Spleen (tissue), 11 donors: Measurements from ENCODE around the gene LAMP2. TPM values are rescaled to one million over a fixed set of nuclear protein-coding genes. Genes with fewer than 3 reads are reported as not detected.

Source experiments
- DNase-seq: peaks from one replicate; pipeline ENCODE4 v3.0.0-alpha.2; 2020
- H3K27ac ChIP-seq, 8 donors: fragments of 200-600 bp; sonication (generic) in 7 of 8; 1 replicate in 4 of 8; 2 replicates in 4 of 8; pipeline versions ENCODE4 v1.5.0 to v1.8.0; 2016 to 2021; ENCODE audit warnings: inconsistent platforms in 4 of 8, mild to moderate bottlenecking in 4 of 8, moderate library complexity in 1 of 8
- H3K27me3 ChIP-seq, 7 donors: fragments of 200-600 bp; sonication (generic) in 6 of 7; replicated peaks in 1 of 7; 1 replicate in 4 of 7; 2 replicates in 3 of 7; pipeline versions ENCODE4 v1.5.0 to v1.8.0; 2016 to 2021; ENCODE audit warnings: inconsistent platforms in 3 of 7, mild to moderate bottlenecking in 1 of 7
- H3K36me3 ChIP-seq, 6 donors: fragments of 200-600 bp; sonication (generic) in 5 of 6; 1 replicate in 4 of 6; 2 replicates in 2 of 6; pipeline versions ENCODE4 v1.5.0 to v1.8.0; 2016 to 2021; ENCODE audit warnings: inconsistent platforms in 2 of 6
- H3K4me1 ChIP-seq, 6 donors: fragments of 200-600 bp; sonication (generic) in 5 of 6; 1 replicate in 3 of 6; 2 replicates in 3 of 6; pipeline versions ENCODE4 v1.5.0 to v1.8.0; 2016 to 2021; ENCODE audit warnings: inconsistent platforms in 3 of 6
- H3K4me3 ChIP-seq, 8 donors: fragments of 200-600 bp; sonication (generic) in 7 of 8; 1 replicate in 4 of 8; 2 replicates in 4 of 8; pipeline versions ENCODE4 v1.5.0 to v1.8.0; 2016 to 2021; ENCODE audit warnings: inconsistent platforms in 4 of 8, mild to moderate bottlenecking in 4 of 8, moderate library complexity in 2 of 8
- H3K9me3 ChIP-seq, 8 donors: fragments of 200-600 bp; sonication (generic) in 7 of 8; 1 replicate in 4 of 8; 2 replicates in 4 of 8; pipeline versions ENCODE4 v1.5.0 to v1.8.0; 2016 to 2021; ENCODE audit warnings: inconsistent platforms in 4 of 8
- POLR2A ChIP-seq, 3 donors: fragments of 450-650 bp; IDR thresholded peaks; one replicate each; pipeline ENCODE4 v1.5.1; 2017; ENCODE audit warnings: antibody characterized with exemption in 3 of 3, mild to moderate bottlenecking in 1 of 3
- POLR2AphosphoS5 ChIP-seq, 3 donors: sonication (generic); formaldehyde crosslinking; IDR thresholded peaks; one replicate each; pipeline ENCODE4 v1.5.1; 2017; ENCODE audit warnings: antibody characterized with exemption in 3 of 3
- WGBS, 5 donors: extraction: QIAGEN DNeasy Blood & Tissue Kit in 3 of 5; methylation state at CpG; one replicate each; pipeline versions ENCODE4 v1.1.5 to v1.1.7; 2013 to 2018; 5-methylcytosine and 5-hydroxymethylcytosine counted together
- intact Hi-C: fragments of 100-400 bp; cut with DNase I; formaldehyde crosslinking; loops from one replicate; pipeline ENCODE4 v1.15.0; 2023; ENCODE audit warnings: low total_unique reads
- polyA plus RNA-seq, 3 donors: library from polyadenylated mRNA; stranded (reverse); fragments of 200-250 nt; gene quantifications; one replicate each; pipeline ENCODE4 v1.2.1, GENCODE V29; 2013
- small RNA-seq, 4 donors: library from RNA; depleted of rRNA; stranded (forward); fragments of <200 nt; gene quantifications; one replicate each; pipeline ENCODE3, GENCODE V24; 2016
- total RNA-seq, 7 donors: library from RNA; depleted of rRNA in 3 of 7; stranded (reverse); fragments of >200 nt in 3 of 7; fragmentation: NEBNext Ultra II Directional in 4 of 7; extraction: Animal tissue kit (Norgen Biotek cat#: 25700) in 4 of 7; gene quantifications; one replicate each; pipeline versions ENCODE4 v1.1.0 to v1.2.1, GENCODE V29; 2016 to 2021
- TF ChIP-seq, protein P1 (sequence below), 11 experiments: fragments of 200-600 bp in 7 of 11; fragments of 450-650 bp in 4 of 11; sonication (generic) in 4 of 11; IDR thresholded peaks in 8 of 11; conservative IDR thresholded peaks in 3 of 11; 1 replicate in 7 of 11; 2 replicates in 4 of 11; pipeline versions ENCODE4 v1.4.0 to v1.8.0; 2016 to 2021; ENCODE audit warnings: antibody characterized with exemption in 11 of 11, inconsistent platforms in 4 of 11, mild to moderate bottlenecking in 1 of 11
- donor health status: healthy with polysubstance abuse.
- donor health status: DM: no; HTN: no; CAD: no; lungs with moderate emphysema.
- donor health status: DM: no; HTN: no; CAD: no.
- donor health status: Bipolar disorder and iron deficiency.
- donor health status: healthy.
- donor health status: DM: no; HTN: no; CAD: no.
- donor health status: DM: yes; HTN: yes; CAD: no.

The LAMP2 gene
- total and polyA plus RNA-seq, 10 donors: 13.6 to 99.3 (median 82.8) TPM

- Histone ChIP-seq H3K27ac (no peak overlapping the region), H3K9me3 (no peaks in the 10 kb centered on the region), H3K4me1 (no peaks in the 10 kb centered on the region), H3K4me3 (no peak overlapping the region), H3K27me3 (peaks cover 0 to 7% (median 0%) of the 10 kb centered on the region in 7 donors), H3K36me3 (no peaks in the 10 kb centered on the region)
- no peak for DNase-seq
- intact Hi-C loops: no loop called here
- 9 to 23% (median 12%) methylated on average over 3 of the region's 3 CpGs for WGBS, 5 donors
- TF ChIP-seq, protein P1, sequence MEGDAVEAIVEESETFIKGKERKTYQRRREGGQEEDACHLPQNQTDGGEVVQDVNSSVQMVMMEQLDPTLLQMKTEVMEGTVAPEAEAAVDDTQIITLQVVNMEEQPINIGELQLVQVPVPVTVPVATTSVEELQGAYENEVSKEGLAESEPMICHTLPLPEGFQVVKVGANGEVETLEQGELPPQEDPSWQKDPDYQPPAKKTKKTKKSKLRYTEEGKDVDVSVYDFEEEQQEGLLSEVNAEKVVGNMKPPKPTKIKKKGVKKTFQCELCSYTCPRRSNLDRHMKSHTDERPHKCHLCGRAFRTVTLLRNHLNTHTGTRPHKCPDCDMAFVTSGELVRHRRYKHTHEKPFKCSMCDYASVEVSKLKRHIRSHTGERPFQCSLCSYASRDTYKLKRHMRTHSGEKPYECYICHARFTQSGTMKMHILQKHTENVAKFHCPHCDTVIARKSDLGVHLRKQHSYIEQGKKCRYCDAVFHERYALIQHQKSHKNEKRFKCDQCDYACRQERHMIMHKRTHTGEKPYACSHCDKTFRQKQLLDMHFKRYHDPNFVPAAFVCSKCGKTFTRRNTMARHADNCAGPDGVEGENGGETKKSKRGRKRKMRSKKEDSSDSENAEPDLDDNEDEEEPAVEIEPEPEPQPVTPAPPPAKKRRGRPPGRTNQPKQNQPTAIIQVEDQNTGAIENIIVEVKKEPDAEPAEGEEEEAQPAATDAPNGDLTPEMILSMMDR (IDR thresholded peaks at IDR 0.05 in 8 of 11, conservative IDR thresholded peaks at IDR 0.05 in 3 of 11): peak in 9 of 11 experiments; percentile 30 to 55 (median 34)
- TF ChIP-seq POLR2AphosphoS5 (IDR thresholded peaks at IDR 0.05): no peak
These were observed 88.4 kb downstream of the LAMP2 start for GRCh38 chrX:120380699-120381098.

DNA sequence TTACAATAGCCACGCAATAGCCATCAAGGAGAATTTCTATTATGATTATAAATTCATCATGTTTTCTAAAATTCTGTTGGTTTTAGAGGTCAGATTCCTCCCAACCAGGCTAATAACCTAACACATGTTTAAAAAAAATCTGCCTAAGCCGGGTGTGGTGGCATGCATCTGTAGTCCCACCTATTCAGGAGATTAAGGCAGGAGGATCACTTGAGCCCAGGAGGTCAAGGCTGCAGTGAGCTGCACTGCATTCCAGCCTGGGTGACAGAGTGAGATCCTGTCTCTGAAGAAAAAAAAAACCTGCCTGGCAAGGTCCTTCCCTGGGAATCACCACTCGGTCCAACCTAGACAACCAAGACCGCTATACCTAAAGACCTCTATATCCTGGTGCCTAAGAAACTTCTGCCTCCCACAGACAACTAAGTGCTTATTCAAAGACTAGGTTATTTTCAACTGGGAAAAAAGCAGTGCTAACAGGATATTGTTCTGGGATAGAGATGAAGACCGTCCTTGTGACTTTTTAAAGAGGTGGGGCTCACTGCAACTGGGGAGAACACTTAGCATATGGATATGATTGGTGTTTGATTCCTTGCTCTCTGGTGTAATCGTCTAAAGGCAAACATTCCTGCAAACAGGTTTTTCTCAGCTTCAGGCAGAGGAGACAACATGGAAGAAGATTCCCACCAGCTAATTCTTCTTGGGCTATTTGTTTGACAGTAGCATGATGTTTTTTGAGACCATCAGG, 89.0 kb downstream of the LAMP2 start:
- TF ChIP-seq POLR2AphosphoS5 (IDR thresholded peaks at IDR 0.05) (no peak), POLR2A (IDR thresholded peaks at IDR 0.05) (no peak)
- TF ChIP-seq, protein P1 (IDR thresholded peaks at IDR 0.05 in 8 of 11, conservative IDR thresholded peaks at IDR 0.05 in 3 of 11): no peak
- Histone ChIP-seq H3K4me3 (no peak overlapping the region), H3K9me3 (no peaks in the 10 kb centered on the region), H3K27ac (no peak overlapping the region), H3K36me3 (no peaks in the 10 kb centered on the region), H3K4me1 (no peaks in the 10 kb centered on the region), H3K27me3 (peaks cover 0 to 7% (median 0%) of the 10 kb centered on the region in 7 donors)
- WGBS, 5 donors: 69 to 88% (median 79%) methylated on average over 4 to 6 of the region's 6 CpGs
- no peak for DNase-seq
- intact Hi-C loops: no loop called here

DNA sequence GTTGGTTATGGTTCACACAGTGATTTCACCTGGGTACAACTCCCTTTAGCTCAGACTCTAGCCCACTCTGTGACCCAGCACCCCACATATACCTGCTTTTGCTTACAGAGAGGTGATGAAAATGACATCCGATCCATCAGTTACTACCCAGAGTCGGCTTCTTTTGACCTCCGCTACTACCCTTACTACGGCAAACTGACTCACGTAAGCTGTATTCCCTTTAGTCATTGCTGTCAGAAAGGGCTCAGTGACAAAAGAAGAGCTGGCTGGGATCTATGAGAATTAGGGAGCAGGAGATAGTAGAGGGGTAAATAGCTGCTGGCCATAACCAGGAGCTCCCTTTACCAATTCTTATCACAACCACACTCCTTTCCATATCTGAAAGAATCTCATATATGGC, 90.5 kb downstream of the LAMP2 start:
- no peak for TF ChIP-seq POLR2A (IDR thresholded peaks at IDR 0.05)
- TF ChIP-seq POLR2AphosphoS5 (IDR thresholded peaks at IDR 0.05): no peak
- TF ChIP-seq, protein P1 (IDR thresholded peaks at IDR 0.05 in 8 of 11, conservative IDR thresholded peaks at IDR 0.05 in 3 of 11): no peak
- Histone ChIP-seq H3K27ac (no peak overlapping the region), H3K4me1 (no peaks in the 10 kb centered on the region), H3K9me3 (no peaks in the 10 kb centered on the region), H3K27me3 (peaks cover 0 to 7% (median 0%) of the 10 kb centered on the region in 7 donors), H3K4me3 (no peak overlapping the region), H3K36me3 (no peaks in the 10 kb centered on the region)
- 91 to 97% (median 94%) methylated on average over 5 of the region's 5 CpGs for WGBS, 5 donors
- intact Hi-C loops: no loop called here
- DNase-seq: no peak

Small RNAs within 50 kb of the gene (small RNA-seq; reads per million reads assigned to genes)
- gene RNU7-37P: 0 reads per million in 4 donors

Other genes starting within 250 kb of the LAMP2 start
- 10 to 100 TPM; 13.6 to 23.7 (median 19.3) TPM for gene ZBTB33, start 218.5 kb downstream of the LAMP2 start, total RNA-seq
- gene ZBTB33, start 218.5 kb downstream of the LAMP2 start, polyA plus RNA-seq: 1 to 10 TPM; 4.7 to 8.8 (median 6.8) TPM
- gene TMEM255A, start 157.8 kb downstream of the LAMP2 start, total RNA-seq: 1 to 10 TPM in 5 of 7 donors, under 1 TPM in 2; 0.46 to 1.8 (median 1.6) TPM
- gene TMEM255A, start 157.8 kb downstream of the LAMP2 start, polyA plus RNA-seq: 1 to 10 TPM; 1.0 to 2.0 (median 1.4) TPM
- not detected for gene ATP1B4, start 107.2 kb downstream of the LAMP2 start, total RNA-seq
- gene ATP1B4, start 107.2 kb downstream of the LAMP2 start, polyA plus RNA-seq: not detected
- gene CUL4B, start 91.7 kb upstream of the LAMP2 start, total RNA-seq: 10 to 100 TPM; 37.8 to 60.1 (median 47.5) TPM
- 10 to 100 TPM; 19.6 to 23.3 (median 20.1) TPM for gene CUL4B, start 91.7 kb upstream of the LAMP2 start, polyA plus RNA-seq
- gene MCTS1, start 134.8 kb upstream of the LAMP2 start, total RNA-seq: 10 to 100 TPM; 21.6 to 39.1 (median 28.1) TPM
- gene MCTS1, start 134.8 kb upstream of the LAMP2 start, polyA plus RNA-seq: 10 to 100 TPM; 36.6 to 56.1 (median 51.6) TPM
- 10 to 100 TPM; 16.1 to 29.7 (median 16.6) TPM for gene C1GALT1C1, start 160.8 kb upstream of the LAMP2 start, total RNA-seq
- 10 to 100 TPM in 2 of 3 donors, 1 to 10 TPM in 1; 7.0 to 12.7 (median 11.6) TPM for gene C1GALT1C1, start 160.8 kb upstream of the LAMP2 start, polyA plus RNA-seq